DMS 273 treated with DMSO at 0.1 percent for 48 hours (cell line): ENCODE measurements around the gene DHX34.
A peak's percentile ranks its signal among the peaks of the same experiment; 100 is the strongest.
"Not testable (repeated sequence)": the region's sequence is repeated elsewhere in the genome, so short reads cannot be mapped to it uniquely, and the experiment has no call there.

ENCODE experiments used
- DNase-seq: peaks from one replicate; lab custom pipeline; 2025; lab: John Stamatoyannopoulos, UW

The DHX34 gene, protein sequence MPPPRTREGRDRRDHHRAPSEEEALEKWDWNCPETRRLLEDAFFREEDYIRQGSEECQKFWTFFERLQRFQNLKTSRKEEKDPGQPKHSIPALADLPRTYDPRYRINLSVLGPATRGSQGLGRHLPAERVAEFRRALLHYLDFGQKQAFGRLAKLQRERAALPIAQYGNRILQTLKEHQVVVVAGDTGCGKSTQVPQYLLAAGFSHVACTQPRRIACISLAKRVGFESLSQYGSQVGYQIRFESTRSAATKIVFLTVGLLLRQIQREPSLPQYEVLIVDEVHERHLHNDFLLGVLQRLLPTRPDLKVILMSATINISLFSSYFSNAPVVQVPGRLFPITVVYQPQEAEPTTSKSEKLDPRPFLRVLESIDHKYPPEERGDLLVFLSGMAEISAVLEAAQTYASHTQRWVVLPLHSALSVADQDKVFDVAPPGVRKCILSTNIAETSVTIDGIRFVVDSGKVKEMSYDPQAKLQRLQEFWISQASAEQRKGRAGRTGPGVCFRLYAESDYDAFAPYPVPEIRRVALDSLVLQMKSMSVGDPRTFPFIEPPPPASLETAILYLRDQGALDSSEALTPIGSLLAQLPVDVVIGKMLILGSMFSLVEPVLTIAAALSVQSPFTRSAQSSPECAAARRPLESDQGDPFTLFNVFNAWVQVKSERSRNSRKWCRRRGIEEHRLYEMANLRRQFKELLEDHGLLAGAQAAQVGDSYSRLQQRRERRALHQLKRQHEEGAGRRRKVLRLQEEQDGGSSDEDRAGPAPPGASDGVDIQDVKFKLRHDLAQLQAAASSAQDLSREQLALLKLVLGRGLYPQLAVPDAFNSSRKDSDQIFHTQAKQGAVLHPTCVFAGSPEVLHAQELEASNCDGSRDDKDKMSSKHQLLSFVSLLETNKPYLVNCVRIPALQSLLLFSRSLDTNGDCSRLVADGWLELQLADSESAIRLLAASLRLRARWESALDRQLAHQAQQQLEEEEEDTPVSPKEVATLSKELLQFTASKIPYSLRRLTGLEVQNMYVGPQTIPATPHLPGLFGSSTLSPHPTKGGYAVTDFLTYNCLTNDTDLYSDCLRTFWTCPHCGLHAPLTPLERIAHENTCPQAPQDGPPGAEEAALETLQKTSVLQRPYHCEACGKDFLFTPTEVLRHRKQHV

DNA sequence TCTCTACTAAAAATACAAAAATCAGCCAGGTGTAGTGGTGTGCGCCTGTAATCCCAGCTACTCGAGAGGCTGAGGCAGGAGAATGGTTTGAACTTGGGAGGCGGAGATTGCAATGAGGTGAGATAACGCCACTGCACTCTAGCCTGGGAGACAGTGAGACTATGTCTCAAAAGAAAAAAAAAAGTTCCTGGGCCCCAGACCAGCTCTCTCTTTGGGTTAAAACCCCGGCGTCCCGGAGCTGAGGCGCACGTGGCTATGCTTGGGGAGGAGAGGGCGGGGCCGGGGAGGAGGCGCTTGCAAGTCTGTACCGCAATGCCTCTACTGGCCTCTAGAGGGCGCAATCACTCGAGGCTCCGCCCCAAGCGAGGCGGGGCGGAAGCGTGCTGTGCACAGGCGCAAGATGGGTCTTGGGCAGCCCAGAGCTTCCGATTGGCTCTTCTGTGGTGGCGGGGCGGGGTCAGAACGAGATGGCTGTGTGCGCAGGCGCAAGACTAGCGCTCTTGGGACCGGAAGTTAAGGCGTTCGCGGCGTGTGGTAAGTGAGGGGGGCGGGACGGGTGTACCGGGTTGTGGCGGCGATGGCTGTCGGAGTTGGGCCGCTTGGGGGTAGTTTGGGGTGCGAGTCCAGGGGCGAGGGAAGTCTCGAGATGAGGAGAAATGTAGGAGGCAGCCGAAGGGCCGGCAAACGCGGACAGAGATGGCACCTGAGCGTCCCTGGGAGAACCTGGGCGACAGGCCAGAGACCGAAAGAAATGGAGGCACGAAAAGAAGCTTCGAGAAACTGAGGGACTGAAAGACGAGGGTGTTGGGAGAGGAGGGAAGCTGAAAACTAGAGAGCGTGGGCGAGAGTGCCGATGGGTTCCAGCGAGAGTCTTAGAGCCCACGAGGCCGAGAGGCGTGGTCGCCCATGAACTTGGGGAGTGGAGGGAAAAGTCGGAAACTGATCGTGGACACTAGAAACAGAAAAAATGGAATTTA lies at the start of gene DHX34:
Gene DHX34, plus strand, starts transcription at position 497 of the 977 bp plus-strand sequence. CDS start 3,716 bp downstream, outside the sequence.
- peak; percentile 96 for DNase-seq

DNA sequence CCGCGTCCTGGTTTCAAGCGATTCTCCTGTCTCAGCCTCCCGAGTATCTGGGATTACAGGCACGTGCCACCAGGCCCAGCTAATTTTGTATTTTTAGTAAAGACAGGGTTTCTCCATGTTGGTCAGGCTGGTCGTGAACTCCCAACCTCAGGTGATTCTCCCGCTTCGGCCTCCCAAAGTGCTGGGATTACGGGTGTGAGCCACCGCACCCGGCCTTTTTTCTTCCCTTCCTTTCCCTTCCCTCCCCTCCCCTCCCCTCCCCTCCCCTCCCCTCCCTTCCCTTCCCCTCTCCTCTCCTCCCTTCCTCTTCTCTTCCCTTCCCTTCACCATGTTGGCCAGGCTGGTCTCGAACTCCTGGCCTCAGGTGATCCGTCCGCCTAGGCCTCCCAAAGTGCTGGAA lies 48.2 kb upstream of the DHX34 start:
- DNase-seq = not testable (repeated sequence)

DNA sequence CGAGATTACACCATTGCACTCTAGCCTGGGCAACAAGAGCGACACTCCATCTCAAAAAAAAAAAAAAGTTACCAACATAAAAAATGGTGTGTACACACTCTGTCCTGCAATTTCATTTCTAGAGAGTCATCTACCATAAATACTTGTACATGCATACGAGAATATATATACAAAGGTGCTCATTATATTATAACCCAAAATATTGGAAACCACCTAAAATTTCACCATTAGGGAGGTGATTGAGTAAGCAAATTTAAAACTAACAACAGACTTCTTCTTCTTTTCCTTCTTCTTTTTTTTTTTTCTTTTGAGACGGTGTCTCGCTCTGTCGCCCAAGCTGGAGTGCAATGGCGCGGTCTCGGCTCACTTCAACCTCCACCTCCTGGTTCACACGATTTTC lies 46.9 kb upstream of the DHX34 start:
- DNase-seq = no peak

DNA sequence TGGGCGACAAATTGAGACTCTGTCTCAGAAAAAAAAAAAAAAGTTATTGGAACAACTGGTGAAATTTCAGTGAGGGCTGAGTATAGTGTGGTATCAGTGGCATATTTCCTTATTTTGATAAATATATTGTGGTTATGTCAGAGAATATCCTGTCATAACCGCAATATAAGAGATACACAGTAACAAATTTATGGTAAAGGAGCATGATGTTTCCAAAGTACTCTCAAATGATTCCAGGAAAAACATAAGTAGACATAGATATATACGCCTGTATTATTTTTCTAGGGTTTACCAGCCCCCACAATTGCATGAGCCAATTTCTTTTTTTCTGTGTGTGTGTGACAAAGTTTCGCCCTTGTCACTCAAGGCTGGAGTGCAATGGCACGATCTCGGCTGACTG lies 45.1 kb upstream of the DHX34 start:
- no peak for DNase-seq

DNA sequence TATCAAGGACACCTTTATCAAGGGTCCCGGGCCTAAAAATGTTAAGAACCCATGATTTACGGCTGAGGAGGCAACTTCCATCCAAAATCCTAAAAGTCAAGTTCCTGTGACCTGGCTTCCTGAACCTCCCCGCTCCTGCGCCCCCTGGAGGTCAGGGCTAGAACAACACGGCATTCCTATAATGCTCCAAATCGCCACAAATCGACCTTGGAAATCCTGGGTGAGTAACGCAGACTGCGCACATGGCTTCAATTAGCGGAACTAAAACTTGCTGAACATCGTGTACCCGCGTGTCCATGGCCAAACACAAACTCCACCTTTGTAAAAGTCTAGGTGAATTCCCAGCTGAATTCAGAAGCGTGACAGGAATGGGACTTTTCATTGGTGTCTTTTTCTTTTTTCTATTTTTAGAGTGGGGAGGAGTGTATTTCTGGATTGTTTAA lies 43.8 kb upstream of the DHX34 start:
- peak; percentile 46 for DNase-seq

DNA sequence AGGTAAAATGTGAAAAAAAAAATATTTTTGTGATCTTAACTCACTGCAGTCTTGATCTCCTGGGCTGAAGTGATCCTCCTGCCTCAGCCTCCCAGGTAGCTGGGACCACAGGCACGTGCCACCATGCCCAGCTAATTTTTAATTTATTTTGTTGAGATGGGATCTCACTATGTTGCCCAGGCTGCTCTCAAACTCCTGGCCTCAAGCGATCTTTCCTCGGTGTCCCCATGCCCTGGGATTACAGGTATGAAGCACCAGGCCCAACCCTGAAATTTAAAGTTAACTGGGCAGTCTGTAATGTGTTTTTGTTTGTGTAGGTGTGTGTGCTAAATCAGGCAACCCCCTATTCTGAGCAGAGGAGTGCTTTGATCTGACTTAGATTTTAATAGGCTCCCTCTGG lies 42.8 kb upstream of the DHX34 start:
- no peak for DNase-seq

DNA sequence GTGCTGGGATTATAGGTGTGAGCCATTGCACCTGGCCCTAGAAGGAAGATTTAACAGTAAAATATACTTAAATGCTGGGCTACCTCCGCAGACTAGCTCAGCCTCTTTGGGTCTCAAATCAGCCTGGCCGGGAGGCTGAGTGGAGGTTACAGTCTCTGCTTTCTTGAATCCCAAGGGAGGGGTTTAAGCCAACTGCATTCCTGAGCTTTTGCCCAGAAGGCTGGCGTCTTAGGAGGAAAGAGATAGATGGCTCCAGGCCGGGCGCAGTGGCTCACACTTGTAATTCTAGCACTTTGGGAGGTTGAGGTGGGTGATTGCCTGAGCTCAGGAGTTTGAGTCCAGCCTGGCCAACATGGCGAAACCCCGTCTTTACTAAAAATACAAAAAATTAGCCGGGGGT lies 40.1 kb upstream of the DHX34 start:
- no peak for DNase-seq

DNA sequence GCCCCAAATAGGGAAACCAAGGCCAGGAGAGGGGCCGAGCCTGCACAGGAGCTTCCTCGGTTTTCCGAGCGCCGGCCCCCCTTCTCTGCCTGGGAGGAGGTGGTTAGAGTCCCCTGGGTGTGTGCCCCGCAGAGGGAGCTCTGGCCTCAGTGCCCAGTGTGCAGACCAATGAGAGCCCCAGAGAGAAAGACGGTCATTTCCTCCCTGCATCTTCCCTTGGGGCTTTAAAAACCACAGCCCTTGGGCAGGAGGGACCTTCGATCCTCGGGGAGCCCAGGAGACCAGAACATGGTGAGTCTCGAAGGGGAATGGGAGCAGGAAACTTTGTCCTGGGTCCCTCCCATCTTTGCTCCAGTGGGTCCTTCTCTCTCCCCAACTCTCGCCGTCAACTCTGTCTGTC lies 39.5 kb upstream of the DHX34 start, which contains the start of gene C5AR1:
Gene C5AR1, plus strand, starts transcription at position 254 of the 400 bp plus-strand sequence. Its CDS starts 35 bp downstream, at position 289.
- no peak for DNase-seq

DNA sequence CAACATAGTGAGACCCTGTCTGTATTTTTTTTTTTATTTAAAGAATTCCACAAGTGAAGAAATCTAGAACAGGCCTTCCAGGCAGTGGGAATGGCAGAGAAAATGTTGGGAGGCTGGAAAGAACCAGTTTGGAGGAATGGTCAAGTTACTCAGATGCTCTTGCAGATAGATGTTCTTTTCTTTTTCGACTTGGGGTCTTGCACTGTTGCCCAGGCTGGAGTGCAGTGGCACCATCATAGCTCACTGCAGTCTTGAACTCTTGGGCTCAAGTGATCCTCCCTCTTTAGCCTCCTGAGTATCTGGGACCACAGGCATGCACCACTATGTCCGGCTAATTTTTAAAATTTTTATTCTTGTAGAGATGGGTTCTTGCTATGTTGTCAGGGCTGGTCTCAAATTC lies 38.8 kb upstream of the DHX34 start:
- DNase-seq = no peak

DNA sequence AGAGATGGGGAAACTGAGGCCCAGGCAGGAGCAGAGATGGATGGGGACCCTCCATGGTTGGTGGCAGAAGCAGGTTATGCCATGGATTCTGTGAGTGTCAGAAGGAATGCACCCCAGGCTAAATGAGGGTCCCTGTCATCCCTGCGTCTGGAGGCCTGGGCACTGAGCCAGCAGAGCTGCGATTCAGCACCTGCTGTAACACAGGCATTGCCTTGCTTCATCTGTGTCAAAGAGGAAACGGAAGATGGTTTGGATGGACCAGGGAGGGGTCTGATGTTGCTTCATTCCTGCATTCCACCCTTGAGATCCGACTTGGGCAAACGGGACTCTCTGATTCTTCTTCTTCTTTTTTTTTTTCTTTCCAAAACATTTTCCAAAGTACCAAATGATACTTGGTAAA lies 38.3 kb upstream of the DHX34 start:
- DNase-seq = no peak

DNA sequence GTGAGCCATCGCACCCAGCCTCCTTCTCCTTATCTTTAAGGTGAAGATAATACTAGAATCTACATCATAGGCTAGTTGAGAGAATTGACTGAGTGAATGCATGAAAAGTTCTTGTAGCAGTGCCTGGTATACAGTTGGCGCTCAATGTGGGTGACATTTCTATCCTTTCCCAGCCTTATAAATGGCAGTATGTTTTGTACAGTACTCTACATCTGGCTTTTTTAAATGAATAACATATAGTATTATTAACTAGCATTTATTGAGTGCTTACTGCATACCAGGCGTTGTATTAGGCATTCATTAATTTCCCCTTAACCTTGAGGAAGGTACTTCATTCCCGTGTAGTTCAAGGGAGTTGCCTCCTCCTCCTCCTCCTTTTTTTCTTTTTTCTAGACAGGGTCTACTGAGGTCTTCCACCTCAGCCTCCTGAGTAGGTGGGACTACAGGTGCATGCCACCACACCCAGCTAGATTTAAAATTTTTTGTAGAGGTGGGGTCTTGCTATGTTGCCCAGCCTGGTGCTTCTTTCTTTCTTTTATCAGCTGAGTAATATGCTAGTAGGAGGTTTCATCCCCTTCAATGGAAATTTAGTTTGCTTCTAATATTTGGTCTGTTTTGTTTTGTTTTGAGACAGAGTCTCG lies 36.6 kb upstream of the DHX34 start:
- DNase-seq = no peak

DNA sequence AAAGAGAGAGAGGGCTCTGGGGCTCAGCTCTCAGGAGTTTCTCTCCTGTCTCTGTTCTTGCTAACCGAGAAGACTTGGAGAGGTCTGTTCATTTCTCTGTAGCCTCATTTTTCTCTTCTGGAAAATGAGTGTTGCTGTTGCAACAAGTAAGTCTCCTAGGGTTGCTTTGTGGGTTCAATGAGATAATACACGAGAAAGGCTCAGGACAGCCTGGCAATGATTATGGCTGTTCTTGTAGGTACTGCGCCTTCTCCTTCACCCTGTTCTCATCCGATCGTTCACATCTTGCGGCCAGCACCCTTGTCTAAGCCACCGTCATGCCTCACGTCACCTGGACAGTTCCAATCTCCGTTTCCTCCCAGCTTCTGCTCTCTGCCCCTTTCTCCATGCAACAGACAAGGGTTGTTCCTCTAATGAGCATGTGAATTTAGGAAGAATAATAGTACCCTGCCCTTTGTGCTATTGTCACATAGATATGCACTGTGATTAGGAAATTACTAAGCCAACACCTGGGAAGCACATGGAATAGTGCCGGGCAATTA lies 35.3 kb upstream of the DHX34 start:
- DNase-seq = no peak

DNA sequence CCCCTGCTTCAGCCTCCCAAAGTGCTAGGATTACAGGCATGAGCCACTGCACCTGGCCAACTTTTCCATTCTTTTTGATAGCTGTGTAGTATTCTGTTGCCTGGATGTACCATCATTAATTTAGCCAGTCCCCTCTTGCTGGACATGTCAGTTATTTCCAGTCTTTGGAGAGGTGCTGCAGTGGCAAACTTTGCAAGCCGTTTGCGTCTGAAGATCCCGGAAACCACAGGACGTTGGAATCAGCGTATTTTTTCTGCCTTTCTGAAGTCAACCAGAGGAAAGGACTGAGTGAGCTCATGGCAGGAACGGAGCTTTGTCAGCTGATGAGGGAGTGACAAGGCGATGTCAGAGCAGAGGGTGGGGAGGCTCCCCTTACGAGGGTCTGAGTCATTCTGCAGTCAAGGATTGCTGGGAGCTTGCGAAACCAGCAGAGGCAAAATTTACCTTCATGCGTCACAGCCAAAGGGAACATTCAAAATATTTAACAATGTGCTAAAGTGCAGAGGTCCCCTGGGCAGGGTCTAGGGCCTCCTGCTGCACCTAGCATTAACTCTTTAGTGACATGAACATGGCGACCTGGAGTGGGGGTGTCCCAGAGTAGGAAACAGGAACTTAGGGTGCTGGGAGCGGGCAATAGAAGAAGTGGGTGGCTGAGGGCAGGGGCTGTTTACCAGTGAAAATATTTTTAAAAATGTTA lies 33.8 kb upstream of the DHX34 start:
- DNase-seq = no peak

DNA sequence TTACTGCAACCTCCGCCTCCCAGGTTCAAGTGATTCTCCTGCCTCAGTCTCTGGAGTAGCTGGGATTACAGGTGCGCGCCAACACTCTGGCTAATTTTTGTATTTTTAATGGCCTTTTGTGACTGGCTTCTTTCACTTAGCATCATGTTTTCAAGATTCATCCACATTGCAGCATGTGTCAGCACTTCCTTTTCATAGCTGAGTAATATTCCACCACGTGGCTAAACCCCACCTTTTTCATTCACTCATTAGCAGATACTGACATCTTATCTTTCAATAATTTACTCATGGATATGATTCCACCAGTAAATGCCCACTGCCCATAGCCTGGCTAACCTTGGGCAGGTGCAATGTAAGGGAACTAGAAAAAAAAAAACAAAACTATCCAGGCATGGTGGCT lies 32.6 kb upstream of the DHX34 start:
- no peak for DNase-seq

DNA sequence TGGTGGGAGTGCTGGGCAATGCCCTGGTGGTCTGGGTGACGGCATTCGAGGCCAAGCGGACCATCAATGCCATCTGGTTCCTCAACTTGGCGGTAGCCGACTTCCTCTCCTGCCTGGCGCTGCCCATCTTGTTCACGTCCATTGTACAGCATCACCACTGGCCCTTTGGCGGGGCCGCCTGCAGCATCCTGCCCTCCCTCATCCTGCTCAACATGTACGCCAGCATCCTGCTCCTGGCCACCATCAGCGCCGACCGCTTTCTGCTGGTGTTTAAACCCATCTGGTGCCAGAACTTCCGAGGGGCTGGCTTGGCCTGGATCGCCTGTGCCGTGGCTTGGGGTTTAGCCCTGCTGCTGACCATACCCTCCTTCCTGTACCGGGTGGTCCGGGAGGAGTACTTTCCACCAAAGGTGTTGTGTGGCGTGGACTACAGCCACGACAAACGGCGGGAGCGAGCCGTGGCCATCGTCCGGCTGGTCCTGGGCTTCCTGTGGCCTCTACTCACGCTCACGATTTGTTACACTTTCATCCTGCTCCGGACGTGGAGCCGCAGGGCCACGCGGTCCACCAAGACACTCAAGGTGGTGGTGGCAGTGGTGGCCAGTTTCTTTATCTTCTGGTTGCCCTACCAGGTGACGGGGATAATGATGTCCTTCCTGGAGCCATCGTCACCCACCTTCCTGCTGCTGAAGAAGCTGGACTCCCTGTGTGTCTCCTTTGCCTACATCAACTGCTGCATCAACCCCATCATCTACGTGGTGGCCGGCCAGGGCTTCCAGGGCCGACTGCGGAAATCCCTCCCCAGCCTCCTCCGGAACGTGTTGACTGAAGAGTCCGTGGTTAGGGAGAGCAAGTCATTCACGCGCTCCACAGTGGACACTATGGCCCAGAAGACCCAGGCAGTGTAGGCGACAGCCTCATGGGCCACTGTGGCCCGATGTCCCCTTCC lies 28.9 kb upstream of the DHX34 start:
- DNase-seq = no peak

DNA sequence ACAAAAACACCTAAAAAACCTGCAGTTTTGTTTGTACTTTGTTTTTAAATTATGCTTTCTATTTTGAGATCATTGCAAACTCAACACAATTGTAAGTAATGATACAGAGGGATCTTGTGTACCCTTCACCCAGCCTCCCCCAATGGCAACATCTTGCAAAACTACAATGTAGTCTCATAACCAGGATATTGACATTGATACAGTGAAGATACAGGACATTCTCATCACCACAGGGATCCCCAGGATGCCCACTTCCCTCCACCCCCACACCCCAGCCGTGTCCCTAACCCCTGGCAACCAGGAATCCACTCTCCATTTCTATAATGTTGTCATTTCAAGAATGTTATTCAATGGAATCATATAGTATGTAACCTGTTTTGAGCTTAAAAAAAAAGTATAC lies 27.5 kb upstream of the DHX34 start:
- no peak for DNase-seq

DNA sequence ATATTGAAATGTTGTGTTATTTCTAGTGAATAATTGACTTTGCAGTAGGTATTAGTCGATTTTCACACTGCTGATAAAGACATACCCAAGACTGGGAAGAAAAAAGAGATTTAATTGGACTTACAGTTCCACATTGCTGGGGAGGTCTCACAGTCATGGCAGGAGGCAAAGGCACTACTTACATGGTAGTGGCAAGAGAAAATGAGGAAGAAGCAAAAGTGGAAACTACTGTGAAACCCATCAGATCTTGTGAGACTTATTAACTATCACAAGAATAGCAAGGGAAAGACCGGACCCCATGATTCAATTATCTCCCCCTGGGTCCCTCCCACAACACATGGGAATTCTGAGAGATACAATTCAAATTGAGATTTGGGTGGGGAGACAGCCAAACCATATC lies 27.1 kb upstream of the DHX34 start:
- DNase-seq = no peak

DNA sequence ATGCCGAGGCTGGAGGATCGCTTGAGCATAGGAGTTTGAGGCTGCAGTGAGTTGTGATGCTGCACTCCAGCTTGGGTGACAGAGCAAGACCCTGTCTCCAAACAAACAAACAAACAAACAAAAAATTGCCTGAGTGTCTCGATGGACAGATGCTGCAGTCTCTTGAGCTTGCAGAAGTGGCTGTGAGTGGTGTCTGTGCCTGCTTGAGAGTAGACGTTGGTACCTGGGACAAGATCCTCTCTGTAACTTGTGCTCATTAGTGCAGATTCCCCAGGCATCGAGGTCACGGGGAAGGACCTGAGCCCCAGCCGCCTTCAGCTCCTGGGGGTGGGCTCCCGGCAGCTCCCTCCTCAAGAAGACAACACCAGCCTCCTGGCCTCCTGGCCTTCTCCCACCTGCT lies 25.7 kb upstream of the DHX34 start:
- DNase-seq = no peak

DNA sequence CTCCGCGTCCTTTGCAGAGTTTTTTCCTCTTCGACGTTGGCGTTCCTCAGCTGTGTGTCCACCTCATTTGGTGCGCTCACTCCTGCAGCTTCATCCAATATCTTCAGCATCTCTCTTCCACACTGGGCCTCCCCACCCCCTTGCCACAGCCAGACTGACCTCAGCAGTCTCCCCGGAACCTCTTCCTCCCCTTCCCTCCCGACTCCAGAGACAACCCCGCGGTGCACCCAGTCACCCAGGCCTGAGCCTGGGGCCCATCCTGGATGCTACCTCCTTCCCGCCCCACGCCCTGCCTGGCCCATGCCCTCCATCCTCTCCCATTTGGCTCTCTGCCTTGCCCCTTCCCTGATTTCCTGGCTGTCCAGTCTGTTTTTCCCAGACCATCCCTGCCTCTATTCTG lies 25.2 kb upstream of the DHX34 start:
- DNase-seq = no peak
